ENCODE data around the gene CIDEA.

CIDEA gene

GRCh38 chr18:12313530-12314245 lies 59.5 kb downstream of the CIDEA start:
- intact Hi-C loops (cut with DNase I): no loop called here
- peak in 1 of 10 donors; percentile 39 for DNase-seq

- intact Hi-C loops (cut with DNase I): no loop called here
- DNase-seq: no peak
Measured at GRCh38 chr18:12314591-12315305, 60.6 kb downstream of the CIDEA start.

- DNase-seq: no peak
- intact Hi-C loops (cut with DNase I): no loop called here
Measured at GRCh38 chr18:12315490-12315889, 61.3 kb downstream of the CIDEA start.

GRCh38 chr18:12315911-12316310 lies 61.8 kb downstream of the CIDEA start:
- intact Hi-C loops (cut with DNase I): no loop called here
- peak in 1 of 10 donors; percentile 70 for DNase-seq

GRCh38 chr18:12317664-12318333 lies 63.6 kb downstream of the CIDEA start:
- intact Hi-C loops (cut with DNase I): no loop called here
- peak in 1 of 10 donors; percentile 34 for DNase-seq

GRCh38 chr18:12318334-12318697 lies 64.2 kb downstream of the CIDEA start:
- no peak for DNase-seq

GRCh38 chr18:12318857-12319256 lies 64.7 kb downstream of the CIDEA start:
- intact Hi-C loops (cut with DNase I): no loop called here
- no peak for DNase-seq

More at GRCh38 chr18:12318334-12318697, 64.2 kb downstream of the CIDEA start:
- intact Hi-C loops (cut with DNase I): no loop called here

- DNase-seq: no peak
- intact Hi-C loops (cut with DNase I): no loop called here
Measured at GRCh38 chr18:12321333-12321732, 67.2 kb downstream of the CIDEA start.

- intact Hi-C loops (cut with DNase I): no loop called here
- DNase-seq: peak in 1 of 10 donors; percentile 87
Measured at GRCh38 chr18:12324991-12325725, 71.0 kb downstream of the CIDEA start.

GRCh38 chr18:12325726-12326245 lies 71.6 kb downstream of the CIDEA start:
- peak in 1 of 10 donors; percentile 78 for DNase-seq
- intact Hi-C loops (cut with DNase I): no loop called here

- intact Hi-C loops (cut with DNase I): no loop called here
- no peak for DNase-seq
Measured at GRCh38 chr18:12326711-12327460, 72.7 kb downstream of the CIDEA start.

Data from posterior cingulate gyrus (tissue), 11 donors.